HepG2 (cell line): ENCODE data around the gene TBC1D4. TPM values are rescaled to one million over a fixed set of nuclear protein-coding genes. Genes with fewer than 3 reads are reported as not detected.

Experiments
- ATAC-seq: fragments of 200-7000 bp; cut with Tn5 transposase; 3 replicates; pipeline ENCODE4 v1.9.1; 2020; ENCODE audit warnings: mild to moderate bottlenecking, moderate library complexity
- BruUV-seq: library from RNA; stranded (reverse); fragments of 400-500 nt; replicated peaks from 2 replicates; lab custom pipeline; 2021; lab: Mats Ljungman, UMichigan
- CTCF ChIA-PET: fragments of 300-600 bp; formaldehyde crosslinking; extraction: SDS; loops from one replicate; lab custom pipeline; 2021; ENCODE audit warnings: low total read pairs, inconsistent platforms, low intra/inter-chr PET ratio; lab: Yijun Ruan, JAX
- POLR2A ChIA-PET: fragments of 350-600 bp; sonication (Branson Sonifier 250); formaldehyde crosslinking; loops from one replicate; lab custom pipeline; 2020; ENCODE audit warnings: antibody characterized with exemption, inconsistent platforms; lab: Yijun Ruan, JAX
- DNase-seq: peaks from one replicate; pipeline ENCODE4 v3.0.0-alpha.2; 2015; ENCODE audit warnings: low spot score
- FAIRE-seq: peaks from 3 replicates; lab custom pipeline; 2011; peaks lifted over from hg19 to GRCh38; lab: Jason Lieb, UNC
- H2AFZ ChIP-seq: one replicate; pipeline ENCODE4 v1.6.1; 2011; ENCODE audit warnings: low read length, inconsistent platforms
- H3K27ac ChIP-seq: fragments of 300-600 bp; 3 replicates; pipeline ENCODE4 v1.8.0; 2011; ENCODE audit warnings: mixed run types, mild to moderate bottlenecking, mixed read lengths, low read length, inconsistent platforms; ENCODE audit not compliant: insufficient read depth; ENCODE audit errors: extremely low read length
- H3K27me3 ChIP-seq, 2 experiments: fragments of 200-600 bp in 1 of 2; 2 replicates in 1 of 2; 3 replicates in 1 of 2; pipeline versions ENCODE4 v1.6.0 to v1.8.0; 2011; ENCODE audit warnings: low read length in 2 of 2, mild to moderate bottlenecking in 2 of 2, moderate library complexity in 2 of 2, inconsistent platforms in 1 of 2; ENCODE audit not compliant: insufficient read depth in 2 of 2, control insufficient read depth in 1 of 2
- H3K36me3 ChIP-seq, 2 experiments: fragments of 200-600 bp in 1 of 2; replicated peaks in 1 of 2; 2 replicates in 1 of 2; 3 replicates in 1 of 2; pipeline versions ENCODE4 v1.5.1 to v1.8.0; 2011; ENCODE audit warnings: low read length in 2 of 2, inconsistent platforms in 1 of 2; ENCODE audit not compliant: insufficient read depth in 2 of 2, control insufficient read depth in 1 of 2
- H3K4me1 ChIP-seq: 2 replicates; pipeline ENCODE4 v1.5.1; 2012; ENCODE audit warnings: low read length, inconsistent platforms; ENCODE audit not compliant: insufficient read depth
- H3K4me2 ChIP-seq: 2 replicates; pipeline ENCODE4 v1.6.0; 2011; ENCODE audit warnings: low read depth, low read length, inconsistent platforms
- H3K4me3 ChIP-seq, 3 experiments: fragments of 200-600 bp in 1 of 3; sonication (generic), shearing (Covaris generic) in 1 of 3; replicated peaks in 1 of 3; 2 replicates each; pipeline ENCODE4 v1.5.1; 2011 to 2016; ENCODE audit warnings: low read length in 3 of 3, inconsistent platforms in 2 of 3, low read depth in 2 of 3, mild to moderate bottlenecking in 2 of 3, control low read depth in 1 of 3, mixed read lengths in 1 of 3; ENCODE audit not compliant: insufficient read depth in 1 of 3
- H3K79me2 ChIP-seq: one replicate; pipeline ENCODE4 v1.6.1; 2011; ENCODE audit warnings: low read length, inconsistent platforms; ENCODE audit not compliant: insufficient read depth
- H3K9ac ChIP-seq: 2 replicates; pipeline ENCODE4 v1.6.0; 2011; ENCODE audit warnings: mild to moderate bottlenecking, low read depth, low read length, inconsistent platforms; ENCODE audit not compliant: insufficient read depth
- H3K9me3 ChIP-seq: 2 replicates; pipeline ENCODE4 v1.5.1; 2012; ENCODE audit warnings: mild to moderate bottlenecking, low read length
- H4K20me1 ChIP-seq: 2 replicates; pipeline ENCODE4 v1.6.0; 2011; ENCODE audit warnings: inconsistent platforms, mild to moderate bottlenecking, low read length, moderate library complexity; ENCODE audit not compliant: insufficient read depth
- FLYWCH1 ChIP-seq: sonication (generic); formaldehyde crosslinking; IDR thresholded peaks from 2 replicates; pipeline ENCODE4 v1.8.1; 2023; ENCODE audit warnings: mild to moderate bottlenecking, missing genetic modification reagents
- PHF21A ChIP-seq: sonication (generic); formaldehyde crosslinking; IDR thresholded peaks from 2 replicates; pipeline ENCODE4 v1.5.0; 2020; ENCODE audit warnings: mild to moderate bottlenecking, missing genetic modification reagents
- RBM22 ChIP-seq: fragments of 200-400 bp; formaldehyde crosslinking; optimal IDR thresholded peaks from 2 replicates; pipeline ENCODE3; 2017; ENCODE audit warnings: mild to moderate bottlenecking, low read length, moderate library complexity
- RNF2 ChIP-seq: fragments of 450-650 bp; conservative IDR thresholded peaks from 2 replicates; pipeline ENCODE4 v1.6.1; 2016; ENCODE audit warnings: low read depth
- TARDBP ChIP-seq: sonication (generic); formaldehyde crosslinking; IDR thresholded peaks from 2 replicates; pipeline ENCODE4 v1.8.0; 2022; ENCODE audit warnings: mild to moderate bottlenecking, missing genetic modification reagents
- ZBTB38 ChIP-seq: sonication (generic); formaldehyde crosslinking; IDR thresholded peaks from 2 replicates; pipeline ENCODE4 v1.5.1; 2020; ENCODE audit warnings: mild to moderate bottlenecking, missing genetic modification reagents
- ZMYM3 ChIP-seq: sonication (generic); formaldehyde crosslinking; IDR thresholded peaks from 2 replicates; pipeline ENCODE4 v1.5.1; 2020; ENCODE audit warnings: mild to moderate bottlenecking, missing genetic modification reagents
- WGBS: methylation state at CpG from one replicate; pipeline ENCODE4 v1.1.6; 2017; ENCODE audit warnings: low lambda C conversion rate; 5-methylcytosine and 5-hydroxymethylcytosine counted together
- in situ Hi-C: cut with HindIII; loops from 2 replicates; pipeline ENCODE4 v1.10.0; 2017; ENCODE audit warnings: low pct_unique_long_range_greater_than_20kb; ENCODE audit not compliant: extremely low pct_ligation_motif_present
- intact Hi-C: fragments of 100-400 bp; cut with micrococcal nuclease; formaldehyde crosslinking; loops from one replicate; pipeline ENCODE4 v1.10.0; 2022; ENCODE audit not compliant: unreplicated experiment
- polyA plus RNA-seq, 8 experiments: library from polyadenylated mRNA; depleted of rRNA in 3 of 8; stranded (reverse) in 7 of 8; unstranded in 1 of 8; fragments of >200 nt; fragmentation: Illumina TruSeq in 4 of 8; extraction: Trizol in 4 of 8; gene quantifications; 2 replicates each; pipeline versions ENCODE4 v1.2.1 to v1.2.3, GENCODE V29; 2011 to 2016; ENCODE audit warnings: low read depth in 4 of 8, missing spikeins in 1 of 8, mixed read lengths in 1 of 8; ENCODE audit not compliant: insufficient read depth in 1 of 8
- total RNA-seq, 5 experiments: library from RNA; depleted of rRNA; stranded (reverse); fragments of >200 nt; fragmentation: Illumina TruSeq; extraction: Trizol; gene quantifications; 2 replicates each; pipeline ENCODE4 v1.2.3, GENCODE V29; 2016; ENCODE audit warnings: low read depth in 1 of 5
- TF ChIP-seq, protein P1 (sequence below): sonication (generic); formaldehyde crosslinking; IDR thresholded peaks from 2 replicates; pipeline ENCODE4 v1.5.1; 2020; ENCODE audit warnings: mild to moderate bottlenecking, moderate library complexity, missing genetic modification reagents
- TF ChIP-seq, protein P2 (sequence below): IDR thresholded peaks from 2 replicates; pipeline ENCODE4 v1.6.1; 2016; ENCODE audit warnings: missing compliant biosample characterization, missing genetic modification reagents, borderline replicate concordance
- TF ChIP-seq, protein P3 (sequence below): IDR thresholded peaks from 2 replicates; pipeline ENCODE4 v1.4.0; 2020; ENCODE audit warnings: mild to moderate bottlenecking, missing genetic modification reagents
- TF ChIP-seq, protein P4 (sequence below): sonication (generic); formaldehyde crosslinking; IDR thresholded peaks from 2 replicates; pipeline ENCODE4 v1.5.0; 2020; ENCODE audit warnings: missing genetic modification reagents
- TF ChIP-seq, protein P5 (sequence below): IDR thresholded peaks from 2 replicates; pipeline ENCODE4 v1.6.1; 2016

Gene TBC1D4
- total and polyA plus RNA-seq, 2 of the 13 experiments (the other 11 are each of a cell fraction or from before 2014, with no cell fraction given) = 35.9 to 64.4 TPM

DNA sequence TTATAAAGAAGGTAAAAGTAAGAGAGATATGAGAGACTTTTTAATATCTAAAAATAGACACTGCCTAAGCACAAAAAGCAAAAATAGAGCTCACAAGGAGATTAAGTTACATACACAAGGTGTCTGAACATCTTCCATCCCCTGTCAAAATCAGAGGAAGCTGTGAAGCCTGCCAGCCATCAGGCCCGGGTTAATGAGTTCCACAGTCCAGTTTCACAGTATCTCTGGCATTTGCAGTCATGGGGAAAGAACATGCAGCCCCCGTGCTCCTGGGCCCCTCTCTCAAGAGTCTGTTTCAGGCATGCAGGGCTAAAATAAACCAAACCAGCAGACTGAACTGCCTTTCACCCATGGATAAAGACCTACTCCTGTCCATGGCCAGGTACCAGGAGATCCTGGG is 79.2 kb downstream of the TBC1D4 start:
- intact Hi-C loops = loop anchor here (5.0 kb wide), 2 partner anchors 40 to 80 kb away; partner anchors contain the start of gene TBC1D4
- H3K27me3 ChIP-seq = no peaks in the 10 kb centered on the region
- 0% methylated on average over 2 of the region's 2 CpGs for WGBS
- no peaks in the 10 kb centered on the region for H3K36me3 ChIP-seq
- FAIRE-seq = peak; percentile 4
- no peak overlapping the region for H2AFZ ChIP-seq
- H4K20me1 ChIP-seq = peaks cover 17% of the 10 kb centered on the region
- ATAC-seq = peak; percentile 86
- peak; percentile 45 for DNase-seq
- no TSS peak for BruUV-seq
- POLR2A ChIA-PET = interaction anchor here (0.6 to 3.0 kb wide), 2 partner anchors 9 to 56 kb away, joined by 3 to 10 read pairs; no protein-coding TSS in a partner anchor
- in situ Hi-C loops = no loop called here
- peak overlapping the region; percentile 43 for H3K4me2 ChIP-seq
- peaks cover 96% of the 10 kb centered on the region for H3K79me2 ChIP-seq
- H3K9ac ChIP-seq = no peak overlapping the region
- CTCF ChIA-PET = no interaction called here
- peak overlapping the region; percentile 46 for H3K27ac ChIP-seq
- H3K4me1 ChIP-seq = peaks cover 86% of the 10 kb centered on the region
- 0 out of 2 replicates have a peak, but pooled peaks cover 4% of the 10 kb centered on the region for H3K9me3 ChIP-seq
- no peak overlapping the region for H3K4me3 ChIP-seq
- TF ChIP-seq RBM22 (peak; percentile 26), ZMYM3 (CRISPR knock-in tag) (no peak), FLYWCH1 (no peak), ZBTB38 (CRISPR knock-in tag) (peak; percentile 41; the same call in 1 of the 2 replicates), TARDBP (0 out of 2 replicates have a peak, but pooled peaks have one; percentile 25), PHF21A (CRISPR knock-in tag) (peak; percentile 41; the same call in 1 of the 2 replicates), RNF2 (no peak)
- TF ChIP-seq, protein P1, sequence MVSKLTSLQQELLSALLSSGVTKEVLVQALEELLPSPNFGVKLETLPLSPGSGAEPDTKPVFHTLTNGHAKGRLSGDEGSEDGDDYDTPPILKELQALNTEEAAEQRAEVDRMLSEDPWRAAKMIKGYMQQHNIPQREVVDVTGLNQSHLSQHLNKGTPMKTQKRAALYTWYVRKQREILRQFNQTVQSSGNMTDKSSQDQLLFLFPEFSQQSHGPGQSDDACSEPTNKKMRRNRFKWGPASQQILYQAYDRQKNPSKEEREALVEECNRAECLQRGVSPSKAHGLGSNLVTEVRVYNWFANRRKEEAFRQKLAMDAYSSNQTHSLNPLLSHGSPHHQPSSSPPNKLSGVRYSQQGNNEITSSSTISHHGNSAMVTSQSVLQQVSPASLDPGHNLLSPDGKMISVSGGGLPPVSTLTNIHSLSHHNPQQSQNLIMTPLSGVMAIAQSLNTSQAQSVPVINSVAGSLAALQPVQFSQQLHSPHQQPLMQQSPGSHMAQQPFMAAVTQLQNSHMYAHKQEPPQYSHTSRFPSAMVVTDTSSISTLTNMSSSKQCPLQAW (CRISPR knock-in tag) = no peak
- TF ChIP-seq, protein P2, sequence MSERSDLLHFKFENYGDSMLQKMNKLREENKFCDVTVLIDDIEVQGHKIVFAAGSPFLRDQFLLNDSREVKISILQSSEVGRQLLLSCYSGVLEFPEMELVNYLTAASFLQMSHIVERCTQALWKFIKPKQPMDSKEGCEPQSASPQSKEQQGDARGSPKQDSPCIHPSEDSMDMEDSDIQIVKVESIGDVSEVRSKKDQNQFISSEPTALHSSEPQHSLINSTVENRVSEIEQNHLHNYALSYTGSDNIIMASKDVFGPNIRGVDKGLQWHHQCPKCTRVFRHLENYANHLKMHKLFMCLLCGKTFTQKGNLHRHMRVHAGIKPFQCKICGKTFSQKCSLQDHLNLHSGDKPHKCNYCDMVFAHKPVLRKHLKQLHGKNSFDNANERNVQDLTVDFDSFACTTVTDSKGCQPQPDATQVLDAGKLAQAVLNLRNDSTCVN (CRISPR knock-in tag) = peak; percentile 49; the same call in 1 of the 2 replicates
- TF ChIP-seq, protein P3, sequence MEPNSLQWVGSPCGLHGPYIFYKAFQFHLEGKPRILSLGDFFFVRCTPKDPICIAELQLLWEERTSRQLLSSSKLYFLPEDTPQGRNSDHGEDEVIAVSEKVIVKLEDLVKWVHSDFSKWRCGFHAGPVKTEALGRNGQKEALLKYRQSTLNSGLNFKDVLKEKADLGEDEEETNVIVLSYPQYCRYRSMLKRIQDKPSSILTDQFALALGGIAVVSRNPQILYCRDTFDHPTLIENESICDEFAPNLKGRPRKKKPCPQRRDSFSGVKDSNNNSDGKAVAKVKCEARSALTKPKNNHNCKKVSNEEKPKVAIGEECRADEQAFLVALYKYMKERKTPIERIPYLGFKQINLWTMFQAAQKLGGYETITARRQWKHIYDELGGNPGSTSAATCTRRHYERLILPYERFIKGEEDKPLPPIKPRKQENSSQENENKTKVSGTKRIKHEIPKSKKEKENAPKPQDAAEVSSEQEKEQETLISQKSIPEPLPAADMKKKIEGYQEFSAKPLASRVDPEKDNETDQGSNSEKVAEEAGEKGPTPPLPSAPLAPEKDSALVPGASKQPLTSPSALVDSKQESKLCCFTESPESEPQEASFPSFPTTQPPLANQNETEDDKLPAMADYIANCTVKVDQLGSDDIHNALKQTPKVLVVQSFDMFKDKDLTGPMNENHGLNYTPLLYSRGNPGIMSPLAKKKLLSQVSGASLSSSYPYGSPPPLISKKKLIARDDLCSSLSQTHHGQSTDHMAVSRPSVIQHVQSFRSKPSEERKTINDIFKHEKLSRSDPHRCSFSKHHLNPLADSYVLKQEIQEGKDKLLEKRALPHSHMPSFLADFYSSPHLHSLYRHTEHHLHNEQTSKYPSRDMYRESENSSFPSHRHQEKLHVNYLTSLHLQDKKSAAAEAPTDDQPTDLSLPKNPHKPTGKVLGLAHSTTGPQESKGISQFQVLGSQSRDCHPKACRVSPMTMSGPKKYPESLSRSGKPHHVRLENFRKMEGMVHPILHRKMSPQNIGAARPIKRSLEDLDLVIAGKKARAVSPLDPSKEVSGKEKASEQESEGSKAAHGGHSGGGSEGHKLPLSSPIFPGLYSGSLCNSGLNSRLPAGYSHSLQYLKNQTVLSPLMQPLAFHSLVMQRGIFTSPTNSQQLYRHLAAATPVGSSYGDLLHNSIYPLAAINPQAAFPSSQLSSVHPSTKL (CRISPR knock-in tag) = peak; percentile 61
- TF ChIP-seq, protein P4, sequence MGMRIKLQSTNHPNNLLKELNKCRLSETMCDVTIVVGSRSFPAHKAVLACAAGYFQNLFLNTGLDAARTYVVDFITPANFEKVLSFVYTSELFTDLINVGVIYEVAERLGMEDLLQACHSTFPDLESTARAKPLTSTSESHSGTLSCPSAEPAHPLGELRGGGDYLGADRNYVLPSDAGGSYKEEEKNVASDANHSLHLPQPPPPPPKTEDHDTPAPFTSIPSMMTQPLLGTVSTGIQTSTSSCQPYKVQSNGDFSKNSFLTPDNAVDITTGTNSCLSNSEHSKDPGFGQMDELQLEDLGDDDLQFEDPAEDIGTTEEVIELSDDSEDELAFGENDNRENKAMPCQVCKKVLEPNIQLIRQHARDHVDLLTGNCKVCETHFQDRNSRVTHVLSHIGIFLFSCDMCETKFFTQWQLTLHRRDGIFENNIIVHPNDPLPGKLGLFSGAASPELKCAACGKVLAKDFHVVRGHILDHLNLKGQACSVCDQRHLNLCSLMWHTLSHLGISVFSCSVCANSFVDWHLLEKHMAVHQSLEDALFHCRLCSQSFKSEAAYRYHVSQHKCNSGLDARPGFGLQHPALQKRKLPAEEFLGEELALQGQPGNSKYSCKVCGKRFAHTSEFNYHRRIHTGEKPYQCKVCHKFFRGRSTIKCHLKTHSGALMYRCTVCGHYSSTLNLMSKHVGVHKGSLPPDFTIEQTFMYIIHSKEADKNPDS (CRISPR knock-in tag) = no peak
- TF ChIP-seq, protein P5, sequence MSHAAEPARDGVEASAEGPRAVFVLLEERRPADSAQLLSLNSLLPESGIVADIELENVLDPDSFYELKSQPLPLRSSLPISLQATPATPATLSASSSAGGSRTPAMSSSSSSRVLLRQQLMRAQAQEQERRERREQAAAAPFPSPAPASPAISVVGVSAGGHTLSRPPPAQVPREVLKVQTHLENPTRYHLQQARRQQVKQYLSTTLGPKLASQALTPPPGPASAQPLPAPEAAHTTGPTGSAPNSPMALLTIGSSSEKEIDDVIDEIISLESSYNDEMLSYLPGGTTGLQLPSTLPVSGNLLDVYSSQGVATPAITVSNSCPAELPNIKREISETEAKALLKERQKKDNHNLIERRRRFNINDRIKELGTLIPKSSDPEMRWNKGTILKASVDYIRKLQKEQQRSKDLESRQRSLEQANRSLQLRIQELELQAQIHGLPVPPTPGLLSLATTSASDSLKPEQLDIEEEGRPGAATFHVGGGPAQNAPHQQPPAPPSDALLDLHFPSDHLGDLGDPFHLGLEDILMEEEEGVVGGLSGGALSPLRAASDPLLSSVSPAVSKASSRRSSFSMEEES (CRISPR knock-in tag) = 0 out of 2 replicates have a peak, but pooled peaks have one; percentile 43
